A549 (cell line): Measurements from ENCODE around the gene ENAH. TPM values are rescaled to one million over a fixed set of nuclear protein-coding genes. Genes with fewer than 3 reads are reported as not detected.

Experiments used
- CHD2 ChIP-seq: fragments of 150-350 bp; IDR thresholded peaks from 2 replicates; pipeline ENCODE4 v1.6.1; 2014; ENCODE audit warnings: low read length; ENCODE audit not compliant: partially characterized antibody
- CHD4 ChIP-seq: fragments of 200-600 bp; sonication (generic); IDR thresholded peaks from 2 replicates; pipeline ENCODE4 v1.6.1; 2016; ENCODE audit warnings: antibody characterized with exemption, mild to moderate bottlenecking, borderline replicate concordance
- CTCF ChIP-seq: fragments of >200 bp; sonication (Bioruptor Twin); formaldehyde crosslinking; IDR thresholded peaks from 3 replicates; pipeline ENCODE4 v1.5.1; 2016
- EHMT2 ChIP-seq: fragments of 200-600 bp; sonication (generic); IDR thresholded peaks from 2 replicates; pipeline ENCODE4 v1.6.1; 2016; ENCODE audit warnings: antibody characterized with exemption, low read depth, mild to moderate bottlenecking, moderate library complexity
- ESRRA ChIP-seq: fragments of 150-350 bp; IDR thresholded peaks from 2 replicates; pipeline ENCODE4 v1.6.1; 2014; ENCODE audit warnings: mild to moderate bottlenecking, low read length, borderline replicate concordance
- FOSB ChIP-seq: fragments of 250-450 bp; sonication (Bioruptor Pico); IDR thresholded peaks from 2 replicates; pipeline ENCODE4 v1.5.0; 2020; ENCODE audit warnings: mild to moderate bottlenecking, moderate library complexity
- HEYL ChIP-seq: fragments of 250-450 bp; sonication (Bioruptor Pico); IDR thresholded peaks from 2 replicates; pipeline ENCODE4 v1.8.0; 2021; ENCODE audit warnings: mild to moderate bottlenecking, moderate library complexity
- HMGXB4 ChIP-seq: fragments of 250-450 bp; sonication (Bioruptor Pico); IDR thresholded peaks from 2 replicates; pipeline ENCODE4 v1.5.0; 2021; ENCODE audit warnings: mild to moderate bottlenecking, moderate library complexity, borderline replicate concordance
- HOXB13 ChIP-seq: fragments of 250-450 bp; sonication (Bioruptor Pico); IDR thresholded peaks from 2 replicates; pipeline ENCODE4 v1.5.0; 2020; ENCODE audit warnings: low read depth, mild to moderate bottlenecking, moderate library complexity
- JUNB ChIP-seq: fragments of >200 bp; sonication (Bioruptor Twin); formaldehyde crosslinking; IDR thresholded peaks from 2 replicates; pipeline ENCODE4 v1.6.1; 2016
- KDM1A ChIP-seq: fragments of 200-600 bp; sonication (generic); IDR thresholded peaks from 2 replicates; pipeline ENCODE4 v1.6.1; 2016; ENCODE audit warnings: low read depth, mild to moderate bottlenecking
- MAFK ChIP-seq: fragments of 450-650 bp; IDR thresholded peaks from 2 replicates; pipeline ENCODE4 v1.6.1; 2014; ENCODE audit not compliant: partially characterized antibody
- NFE2L2 ChIP-seq: fragments of 150-350 bp; conservative IDR thresholded peaks from 2 replicates; pipeline ENCODE4 v1.6.1; 2014; ENCODE audit warnings: low read length
- NPAS2 ChIP-seq: fragments of 250-450 bp; sonication (Bioruptor Pico); IDR thresholded peaks from 2 replicates; pipeline ENCODE4 v1.8.0; 2022; ENCODE audit warnings: mild to moderate bottlenecking, moderate library complexity, borderline replicate concordance
- NR3C1 ChIP-seq: fragments of >200 bp; sonication (Bioruptor Twin); formaldehyde crosslinking; IDR thresholded peaks from 3 replicates; pipeline ENCODE4 v1.6.1; 2017
- POLR2AphosphoS2 ChIP-seq: conservative IDR thresholded peaks from 2 replicates; pipeline ENCODE4 v1.6.1; 2012; ENCODE audit warnings: low read length, improper control_type of control experiment, inconsistent platforms
- RAD21 ChIP-seq, 2 experiments: fragments of >200 bp in 1 of 2; sonication (Bioruptor Twin) in 1 of 2; formaldehyde crosslinking in 1 of 2; IDR thresholded peaks in 1 of 2; conservative IDR thresholded peaks in 1 of 2; 2 replicates in 1 of 2; 3 replicates in 1 of 2; pipeline ENCODE4 v1.6.1; 2012 to 2018; ENCODE audit warnings: inconsistent platforms in 1 of 2
- RARB ChIP-seq: fragments of 250-450 bp; sonication (Bioruptor Pico); IDR thresholded peaks from 2 replicates; pipeline ENCODE4 v1.8.0; 2021; ENCODE audit warnings: mild to moderate bottlenecking, moderate library complexity
- RCOR1 ChIP-seq: fragments of 150-350 bp; IDR thresholded peaks from 2 replicates; pipeline ENCODE4 v1.6.1; 2014; ENCODE audit warnings: antibody characterized with exemption, low read length, low read depth
- REST ChIP-seq: fragments of 200-600 bp; sonication (generic); IDR thresholded peaks from 2 replicates; pipeline ENCODE4 v1.6.1; 2016; ENCODE audit warnings: antibody characterized with exemption, mild to moderate bottlenecking, moderate library complexity
- SMC3 ChIP-seq: fragments of >200 bp; sonication (Bioruptor Twin); formaldehyde crosslinking; IDR thresholded peaks from 3 replicates; pipeline ENCODE4 v1.6.1; 2018; ENCODE audit warnings: inconsistent platforms
- SREBF2 ChIP-seq: fragments of 450-650 bp; IDR thresholded peaks from 2 replicates; pipeline ENCODE4 v1.6.1; 2014; ENCODE audit warnings: mild to moderate bottlenecking, moderate library complexity
- TP53 ChIP-seq: fragments of 250-450 bp; sonication (Bioruptor Pico); IDR thresholded peaks from 2 replicates; pipeline ENCODE4 v1.5.0; 2021; ENCODE audit warnings: mild to moderate bottlenecking, moderate library complexity
- USF2 ChIP-seq: fragments of 450-650 bp; IDR thresholded peaks from 2 replicates; pipeline ENCODE4 v1.6.1; 2014; ENCODE audit warnings: antibody characterized with exemption
- ZNF302 ChIP-seq: fragments of 250-450 bp; sonication (Bioruptor Pico); IDR thresholded peaks from 2 replicates; pipeline ENCODE4 v1.9.0; 2021; ENCODE audit warnings: inconsistent platforms, mild to moderate bottlenecking, moderate library complexity
- polyA plus RNA-seq, 4 experiments: library from polyadenylated mRNA; depleted of rRNA in 3 of 4; stranded (reverse); fragments of >200 nt; fragmentation: RNase III in 1 of 4; extraction: RNeasy Plus Mini Kit Qiagen cat#74134 plus additional on column Dnase treatment in 1 of 4; gene quantifications; 2 replicates in 3 of 4; 3 replicates in 1 of 4; pipeline ENCODE4 v1.2.3, GENCODE V29; 2011 to 2017

The ENAH gene
- polyA plus RNA-seq, 2 of the 4 experiments (the other 2 are of a cell fraction), result 142 to 155 TPM

GRCh38 chr1:225474986-225475820 lies 177.7 kb downstream of the ENAH start (continued):
- TF ChIP-seq USF2, result no peak
- TF ChIP-seq TP53 (CRISPR knock-in tag), result no peak
- TF ChIP-seq JUNB, result no peak
- no peak for TF ChIP-seq ZNF302 (CRISPR knock-in tag)
- TF ChIP-seq NFE2L2, result no peak
- peak; percentile 68; the same call in 1 of the 2 replicates for TF ChIP-seq HMGXB4 (CRISPR knock-in tag)
- peak; percentile 100 for TF ChIP-seq RAD21 (conservative IDR thresholded peaks at IDR 0.05 in 1 of 2, IDR thresholded peaks at IDR 0.05 in 1 of 2)
- TF ChIP-seq HOXB13 (CRISPR knock-in tag), result no peak
- TF ChIP-seq CHD2, result no peak
- TF ChIP-seq KDM1A, result no peak
- TF ChIP-seq ESRRA, result 0 out of 2 replicates have a peak, but pooled peaks have one; percentile 29
- no peak for TF ChIP-seq CHD4
- TF ChIP-seq NPAS2, result no peak
- no peak for TF ChIP-seq MAFK
- TF ChIP-seq FOSB (CRISPR knock-in tag), result no peak
- no peak for TF ChIP-seq REST
- no peak for TF ChIP-seq EHMT2
- TF ChIP-seq NR3C1, result no peak
- peak; percentile 100 for TF ChIP-seq CTCF
- TF ChIP-seq SREBF2, result no peak
- no peak for TF ChIP-seq RCOR1
- peak; percentile 100 for TF ChIP-seq SMC3
- no peak for TF ChIP-seq RARB (CRISPR knock-in tag)
- no peak for TF ChIP-seq HEYL (CRISPR knock-in tag)
- TF ChIP-seq POLR2AphosphoS2, result no peak
